PC-3 (cell line): ENCODE results near the gene IFI44L. TPM values are rescaled to one million over a fixed set of nuclear protein-coding genes. Genes with fewer than 3 reads are reported as not detected.

ENCODE experiments used
- ATAC-seq: fragments of 200-7000 bp; cut with Tn5 transposase; 2 replicates; pipeline ENCODE4 v1.9.1; 2020; ENCODE audit warnings: mild to moderate bottlenecking, moderate library complexity
- BruUV-seq: library from RNA; stranded (reverse); fragments of 400-500 nt; replicated peaks from 2 replicates; lab custom pipeline; 2021; lab: Mats Ljungman, UMichigan
- CTCF ChIA-PET: fragments of 300-600 bp; sonication (Branson Sonifier 250); formaldehyde crosslinking; loops from one replicate; lab custom pipeline; 2022; ENCODE audit warnings: antibody characterized with exemption; lab: Charles Lee
- POLR2A ChIA-PET: fragments of 300-600 bp; sonication (Branson Sonifier 250); formaldehyde crosslinking; loops from one replicate; lab custom pipeline; 2022; ENCODE audit warnings: antibody characterized with exemption; ENCODE audit not compliant: unreplicated experiment; lab: Charles Lee
- DNase-seq: peaks from one replicate; pipeline ENCODE4 v3.0.0-alpha.2; 2015
- H2AFZ ChIP-seq: fragments of 300-600 bp; sonication (generic); 2 replicates; pipeline ENCODE4 v1.6.0; 2016; ENCODE audit warnings: antibody characterized with exemption, low read length
- H3F3A ChIP-seq: fragments of 300-600 bp; sonication (generic); one replicate; pipeline ENCODE4 v1.6.0; 2017; ENCODE audit warnings: antibody characterized with exemption, low read length, control low read depth, mild to moderate bottlenecking; ENCODE audit not compliant: unreplicated experiment
- H3K27ac ChIP-seq: fragments of 300-600 bp; sonication (generic); 2 replicates; pipeline ENCODE4 v1.5.1; 2016; ENCODE audit warnings: mild to moderate bottlenecking, low read length
- H3K27me3 ChIP-seq: fragments of 300-600 bp; sonication (generic); 2 replicates; pipeline ENCODE4 v1.6.1; 2016; ENCODE audit warnings: low read length, mixed read lengths
- H3K36me3 ChIP-seq: fragments of 300-600 bp; sonication (generic); 2 replicates; pipeline ENCODE4 v1.6.1; 2016; ENCODE audit warnings: low read depth, mixed run types, low read length, mixed read lengths
- H3K4me1 ChIP-seq: fragments of 300-600 bp; sonication (generic); 2 replicates; pipeline ENCODE4 v1.5.1; 2016; ENCODE audit warnings: low read length; ENCODE audit not compliant: insufficient read depth
- H3K4me2 ChIP-seq: fragments of 300-600 bp; sonication (generic); 2 replicates; pipeline ENCODE4 v1.6.0; 2016; ENCODE audit warnings: low read length
- H3K4me3 ChIP-seq: fragments of 300-600 bp; sonication (generic); 2 replicates; pipeline ENCODE4 v1.5.1; 2016; ENCODE audit warnings: mild to moderate bottlenecking, low read length, mixed read lengths
- H3K79me2 ChIP-seq: fragments of 300-600 bp; sonication (generic); 2 replicates; pipeline ENCODE4 v1.6.1; 2017; ENCODE audit warnings: low read length, mixed read lengths
- H3K9ac ChIP-seq: fragments of 300-600 bp; sonication (generic); 2 replicates; pipeline ENCODE4 v1.6.0; 2016; ENCODE audit warnings: mild to moderate bottlenecking, low read length
- H3K9me2 ChIP-seq: fragments of 300-600 bp; sonication (generic); replicated peaks from 2 replicates; pipeline ENCODE4 v1.6.1; 2016; ENCODE audit warnings: mixed run types, low read length, mixed read lengths
- H3K9me3 ChIP-seq: fragments of 300-600 bp; sonication (generic); 2 replicates; pipeline ENCODE4 v1.6.1; 2016; ENCODE audit warnings: low read length, mixed read lengths
- H4K20me1 ChIP-seq: fragments of 300-600 bp; sonication (generic); 2 replicates; pipeline ENCODE4 v1.6.1; 2016; ENCODE audit warnings: low read length, mixed read lengths
- CTCF ChIP-seq: fragments of 300-600 bp; sonication (generic); conservative IDR thresholded peaks from 2 replicates; pipeline ENCODE4 v1.5.1; 2017; ENCODE audit warnings: antibody characterized with exemption, low read depth, mild to moderate bottlenecking, low read length
- EZH2 ChIP-seq: fragments of 300-600 bp; sonication (generic); IDR thresholded peaks from one replicate; pipeline ENCODE4 v1.6.1; 2017; ENCODE audit warnings: antibody characterized with exemption, mild to moderate bottlenecking, low read length; ENCODE audit not compliant: unreplicated experiment
- EZH2phosphoT487 ChIP-seq: fragments of 300-600 bp; sonication (generic); IDR thresholded peaks from 2 replicates; pipeline ENCODE4 v1.6.1; 2018; ENCODE audit warnings: mild to moderate bottlenecking, antibody characterized with exemption, low read length, borderline replicate concordance
- intact Hi-C: fragments of 100-400 bp; cut with micrococcal nuclease; formaldehyde crosslinking; loops from 2 replicates; pipeline ENCODE4 v1.9.0; 2023
- total RNA-seq: library from RNA; depleted of rRNA; stranded (reverse); fragments of >200 nt; gene quantifications from 2 replicates; pipeline ENCODE4 v1.2.3, GENCODE V29; 2014

The IFI44L gene
- total RNA-seq, 1 experiment from 2014 or later, result 5.5 TPM

GRCh38 chr1:78687315-78687714 is 67.1 kb downstream of the IFI44L start:
- ChIA-PET CTCF (no interaction called here), POLR2A (no interaction called here)
- Histone ChIP-seq H3K4me3 (no peak overlapping the region), H3K9me3 (no peaks in the 10 kb centered on the region), H3K27ac (peak overlapping the region; percentile 55), H3K79me2 (no peaks in the 10 kb centered on the region), H4K20me1 (no peaks in the 10 kb centered on the region), H3K27me3 (no peaks in the 10 kb centered on the region), H2AFZ (no peak overlapping the region), H3K9ac (no peak overlapping the region), H3K4me1 (peaks cover 57% of the 10 kb centered on the region), H3F3A (peaks cover 9% of the 10 kb centered on the region), H3K4me2 (peak overlapping the region; percentile 61), H3K9me2 (no peaks in the 10 kb centered on the region), H3K36me3 (no peaks in the 10 kb centered on the region)
- no TSS peak for BruUV-seq
- intact Hi-C loops, result no loop called here
- ATAC-seq (no peak), DNase-seq (peak; percentile 59)
- no peak for TF ChIP-seq EZH2phosphoT487
- no peak for TF ChIP-seq EZH2
- TF ChIP-seq CTCF, result no peak

- TF ChIP-seq EZH2 (no peak), CTCF (no peak), EZH2phosphoT487 (no peak)
- Histone ChIP-seq H3F3A (peaks cover 9% of the 10 kb centered on the region), H3K4me1 (peaks cover 55% of the 10 kb centered on the region), H3K36me3 (no peaks in the 10 kb centered on the region), H3K79me2 (no peaks in the 10 kb centered on the region), H3K27me3 (no peaks in the 10 kb centered on the region), H3K4me2 (peak overlapping the region; percentile 61), H4K20me1 (no peaks in the 10 kb centered on the region), H3K4me3 (no peak overlapping the region), H3K9me3 (no peaks in the 10 kb centered on the region), H3K9ac (no peak overlapping the region), H3K27ac (peak overlapping the region; percentile 55), H3K9me2 (no peaks in the 10 kb centered on the region), H2AFZ (no peak overlapping the region)
- DNase-seq, result peak; percentile 59
- ATAC-seq, result peak; percentile 45
- no TSS peak for BruUV-seq
- CTCF ChIA-PET, result interaction anchor here (1.6 kb wide), 1 partner anchor 152 kb away, joined by 9 read pairs; no protein-coding TSS in a partner anchor
- intact Hi-C loops, result loop anchor here (1.0 kb wide), 3 partner anchors 145 to 509 kb away; no protein-coding TSS in a partner anchor
- POLR2A ChIA-PET, result no interaction called here
These were observed 67.7 kb downstream of the IFI44L start for GRCh38 chr1:78687914-78688313.

- ChIA-PET POLR2A (interaction anchor here (0.6 kb wide), 1 partner anchor 854 kb away, joined by 3 read pairs; no protein-coding TSS in a partner anchor), CTCF (interaction anchor here (0.7 to 1.6 kb wide), 4 partner anchors 144 to 812 kb away, joined by 5 to 9 read pairs (median 5); no protein-coding TSS in a partner anchor)
- BruUV-seq, result no TSS peak
- H3K4me3 ChIP-seq, result no peak overlapping the region
- no peaks in the 10 kb centered on the region for H3K9me3 ChIP-seq
- no peak overlapping the region for H2AFZ ChIP-seq
- H3K79me2 ChIP-seq, result no peaks in the 10 kb centered on the region
- peaks cover 57% of the 10 kb centered on the region for H3K4me1 ChIP-seq
- H3K9ac ChIP-seq, result no peak overlapping the region
- TF ChIP-seq CTCF (peak; percentile 74), EZH2 (no peak)
- DNase-seq, result peak; percentile 66
- peak; percentile 41 for ATAC-seq
- H3K4me2 ChIP-seq, result peak overlapping the region; percentile 61
- no peaks in the 10 kb centered on the region for H3K27me3 ChIP-seq
- peak overlapping the region; percentile 55 for H3K27ac ChIP-seq
- H3K36me3 ChIP-seq, result no peaks in the 10 kb centered on the region
- H3K9me2 ChIP-seq, result no peaks in the 10 kb centered on the region
- H4K20me1 ChIP-seq, result no peaks in the 10 kb centered on the region
- peaks cover 9% of the 10 kb centered on the region for H3F3A ChIP-seq
- intact Hi-C loops, result loop anchor here (1.0 kb wide), 3 partner anchors 145 to 509 kb away; no protein-coding TSS in a partner anchor
These were observed 68.4 kb downstream of the IFI44L start for GRCh38 chr1:78688697-78689096.
